Right lung (tissue), 5 donors: ENCODE data around the gene LCE1B. TPM values are rescaled to one million over a fixed set of nuclear protein-coding genes. Genes with fewer than 3 reads are reported as not detected.

Experiments
- DNase-seq, 2 donors: peaks; one replicate each; pipeline ENCODE4 v3.0.0-alpha.2; 2013
- polyA plus RNA-seq, 5 donors: library from polyadenylated mRNA; unstranded; fragments of 120-200 nt; gene quantifications; one replicate each; pipeline versions ENCODE4 v1.2.1 to v1.2.3, GENCODE V29; 2013; ENCODE audit warnings: inconsistent platforms in 1 of 5, low replicate concordance in 1 of 5; ENCODE audit not compliant: insufficient read length in 5 of 5, insufficient read depth in 1 of 5

The LCE1B gene
- polyA plus RNA-seq, 5 donors = not detected

DNA sequence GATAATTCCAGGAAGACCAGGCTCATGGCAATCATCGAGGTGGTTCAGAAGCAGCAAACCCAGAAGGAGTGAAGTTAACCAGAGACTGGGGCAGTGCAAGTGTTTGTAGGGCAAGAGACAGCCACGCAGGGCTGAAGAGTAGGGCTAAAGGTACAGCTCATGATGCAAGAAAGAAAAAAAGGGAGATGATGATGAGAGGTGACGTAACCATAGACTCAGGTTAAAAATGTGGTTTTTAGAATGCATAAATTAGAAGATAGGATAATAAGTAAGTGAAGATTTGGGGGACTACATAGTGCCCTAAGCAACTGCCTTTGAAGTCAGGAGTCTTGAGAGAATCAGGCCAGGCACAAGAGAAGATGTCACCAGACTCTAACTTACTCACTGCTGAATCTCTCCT, 48.4 kb downstream of the LCE1B start:
- DNase-seq = no peak

DNA sequence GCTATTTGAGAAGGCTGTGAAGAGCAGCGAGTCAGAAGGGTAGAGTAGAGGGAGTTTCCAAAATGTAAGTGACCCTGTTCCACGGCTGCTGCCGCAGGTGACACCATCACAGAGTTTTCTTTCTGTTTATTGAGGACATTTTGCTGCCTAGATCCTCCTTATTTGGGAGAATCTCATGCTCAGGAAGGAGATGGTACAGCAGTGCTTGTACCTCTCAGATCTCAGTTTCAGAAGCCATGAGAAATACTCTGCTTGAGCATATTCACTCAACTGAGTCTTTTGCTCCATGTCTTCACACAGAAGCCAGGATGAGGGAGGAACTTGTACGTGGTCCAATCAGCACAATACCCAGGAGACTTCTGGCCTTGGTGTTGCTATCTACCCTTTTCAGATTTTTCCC, 49.6 kb downstream of the LCE1B start:
- DNase-seq = no peak

Other genes with a start within 250 kb of the LCE1B start
- gene LCE3E, start 245.2 kb upstream of the LCE1B start, polyA plus RNA-seq = not detected
- gene LCE3D, start 231.5 kb upstream of the LCE1B start, polyA plus RNA-seq = not detected
- gene LCE3C, start 211.7 kb upstream of the LCE1B start, polyA plus RNA-seq = not detected
- gene LCE3B, start 198.2 kb upstream of the LCE1B start, polyA plus RNA-seq = not detected
- not detected for gene LCE3A, start 188.9 kb upstream of the LCE1B start, polyA plus RNA-seq
- not detected for gene LCE2D, start 148.6 kb upstream of the LCE1B start, polyA plus RNA-seq
- not detected for gene LCE2C, start 136.7 kb upstream of the LCE1B start, polyA plus RNA-seq
- not detected for gene LCE2B, start 125.8 kb upstream of the LCE1B start, polyA plus RNA-seq
- not detected for gene LCE2A, start 113.6 kb upstream of the LCE1B start, polyA plus RNA-seq
- not detected for gene LCE4A, start 103.8 kb upstream of the LCE1B start, polyA plus RNA-seq
- not detected for gene KPRP, start 53.9 kb upstream of the LCE1B start, polyA plus RNA-seq
- gene LCE1F, start 36.8 kb upstream of the LCE1B start, polyA plus RNA-seq = not detected
- gene LCE1E, start 25.7 kb upstream of the LCE1B start, polyA plus RNA-seq = not detected
- not detected for gene LCE1D, start 15.2 kb upstream of the LCE1B start, polyA plus RNA-seq
- not detected for gene LCE1C, start 5.3 kb upstream of the LCE1B start, polyA plus RNA-seq
- gene LCE1A, start 15.5 kb downstream of the LCE1B start, polyA plus RNA-seq = not detected
- not detected for gene LCE6A, start 30.9 kb downstream of the LCE1B start, polyA plus RNA-seq
- not detected for gene LCE7A, start 48.0 kb downstream of the LCE1B start, polyA plus RNA-seq
- gene SMCP, start 66.4 kb downstream of the LCE1B start, polyA plus RNA-seq = not detected
- not detected for gene IVL, start 96.6 kb downstream of the LCE1B start, polyA plus RNA-seq
- not detected for gene SPRR5, start 135.2 kb downstream of the LCE1B start, polyA plus RNA-seq
- not detected for gene SPRR4, start 158.7 kb downstream of the LCE1B start, polyA plus RNA-seq
- not detected for gene SPRR1A, start 172.1 kb downstream of the LCE1B start, polyA plus RNA-seq
- under 1 TPM in 3 of 5 donors, not detected in 2; 0.21 to 0.42 (median 0.27) TPM for gene SPRR3, start 189.8 kb downstream of the LCE1B start, polyA plus RNA-seq
- not detected for gene SPRR1B, start 219.2 kb downstream of the LCE1B start, polyA plus RNA-seq
- not detected for gene SPRR2D, start 229.1 kb downstream of the LCE1B start, polyA plus RNA-seq
- gene SPRR2A, start 245.5 kb downstream of the LCE1B start, polyA plus RNA-seq = not detected